Measurements from ENCODE around the gene HTRA2.

DNA sequence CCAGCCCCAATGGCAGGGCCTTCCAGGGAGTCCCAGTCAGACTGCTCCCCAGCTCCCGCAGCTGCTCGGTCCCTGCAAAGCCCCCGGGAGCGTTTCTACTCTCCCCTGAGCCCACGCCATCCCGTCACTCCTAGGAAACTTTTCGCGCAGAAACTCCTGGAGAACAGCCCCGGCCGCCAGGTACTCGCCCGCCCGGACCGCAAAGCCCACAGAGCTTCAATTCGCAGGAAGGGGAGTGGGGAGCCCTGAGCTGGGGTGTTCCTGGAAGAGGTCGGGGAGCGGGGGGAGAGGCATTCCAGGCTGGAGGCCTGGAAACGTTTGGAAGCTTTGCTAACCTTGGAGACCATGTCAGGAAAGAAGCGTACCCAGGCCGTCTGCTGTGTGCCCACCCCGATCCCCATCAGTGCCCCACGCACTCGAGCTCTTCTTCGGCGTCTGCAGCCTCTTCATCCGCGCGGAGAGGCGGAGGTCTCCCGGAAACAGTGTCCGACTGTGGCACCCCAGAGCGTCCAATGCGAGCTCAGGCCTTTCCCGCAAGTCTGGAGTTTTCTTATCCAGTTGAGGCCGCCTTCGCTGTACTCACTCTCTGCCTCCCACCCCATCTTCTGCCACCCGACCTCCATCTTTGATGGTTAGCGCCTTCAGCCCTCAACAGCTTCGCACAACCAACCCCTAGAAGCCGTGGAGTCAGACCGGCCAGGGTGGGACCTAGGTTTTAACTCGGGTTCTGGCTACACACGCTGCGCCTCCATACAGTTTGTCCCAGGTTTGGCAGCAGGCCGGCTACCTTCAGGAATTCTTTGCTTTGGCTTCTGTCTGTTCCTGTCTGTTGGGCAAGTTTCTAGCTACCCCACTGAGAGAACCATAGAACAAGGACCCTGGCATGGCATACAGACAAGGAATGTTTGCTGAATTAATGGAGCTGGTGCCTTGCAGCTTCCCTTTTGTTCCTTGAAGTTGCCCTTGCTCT is 25.9 kb upstream of the HTRA2 start:
- no peak for TF ChIP-seq CTCF (IDR thresholded peaks at IDR 0.05; ENCODE audit: low read depth, low read length)
- no peak for TF ChIP-seq EZH2phosphoT487 (IDR thresholded peaks at IDR 0.05; ENCODE audit: low read depth)
